Naive B cell (primary cell): ENCODE data around the gene DNAJC1. TPM values are rescaled to one million over a fixed set of nuclear protein-coding genes. Genes with fewer than 3 reads are reported as not detected.
A peak's percentile ranks its signal among the peaks of the same experiment; 100 is the strongest.

Experiments
- ATAC-seq, 2 donors: fragments of 150-1000 bp; cut with Tn5 transposase; 2 replicates each; pipeline ENCODE4 v1.10.0; 2021; ENCODE audit warnings: low read depth in 2 of 2, mild to moderate bottlenecking in 2 of 2, moderate library complexity in 2 of 2
- DNase-seq: peaks from one replicate; pipeline ENCODE4 v3.0.0; 2022
- H3K27ac Mint-ChIP-seq, 6 donors: one replicate each; pipeline ENCODE4 v1.8.0; 2020 to 2022; ENCODE audit warnings: mild to moderate bottlenecking in 6 of 6, mixed read lengths in 6 of 6, moderate library complexity in 5 of 6, inconsistent platforms in 2 of 6
- H3K27me3 Mint-ChIP-seq, 3 donors: one replicate each; pipeline ENCODE4 v1.8.0; 2021 to 2022; ENCODE audit warnings: mixed read lengths in 3 of 3, mild to moderate bottlenecking in 1 of 3
- H3K36me3 Mint-ChIP-seq, 2 donors: one replicate each; pipeline ENCODE4 v1.8.0; 2020 to 2022; ENCODE audit warnings: mixed read lengths in 2 of 2, inconsistent platforms in 1 of 2, mild to moderate bottlenecking in 1 of 2
- H3K4me1 Mint-ChIP-seq, 3 donors: one replicate each; pipeline ENCODE4 v1.8.0; 2020 to 2022; ENCODE audit warnings: mixed read lengths in 3 of 3, inconsistent platforms in 1 of 3, mild to moderate bottlenecking in 1 of 3, moderate library complexity in 1 of 3
- H3K4me3 Mint-ChIP-seq, 8 donors: one replicate each; pipeline ENCODE4 v1.8.0; 2020 to 2022; ENCODE audit warnings: mild to moderate bottlenecking in 8 of 8, mixed read lengths in 8 of 8, moderate library complexity in 8 of 8, inconsistent platforms in 2 of 8
- H3K9me3 Mint-ChIP-seq, 7 donors: one replicate each; pipeline ENCODE4 v1.8.0; 2020 to 2022; ENCODE audit warnings: mixed read lengths in 7 of 7, mild to moderate bottlenecking in 5 of 7, inconsistent platforms in 2 of 7, moderate library complexity in 1 of 7
- polyA plus RNA-seq, 6 donors: library from polyadenylated mRNA; unstranded; fragments of 300-500 nt; fragmentation: Illumina TruSeq; gene quantifications; one replicate each; pipeline ENCODE4 v1.2.3, GENCODE V29; 2021; ENCODE audit warnings: low read depth in 6 of 6

DNAJC1 gene
- polyA plus RNA-seq, 6 donors from 2014 or later, result 9.1 to 19.5 (median 14.5) TPM

GRCh38 chr10:21797533-21797932 is 206.0 kb downstream of the DNAJC1 start:
- H3K4me1 Mint-ChIP-seq, result no peaks in the 10 kb centered on the region
- H3K27me3 Mint-ChIP-seq, result no peaks in the 10 kb centered on the region
- DNase-seq (no peak), ATAC-seq (no peak)
- no peak overlapping the region for H3K4me3 Mint-ChIP-seq
- peaks cover 12 to 20% of the 10 kb centered on the region in 2 donors for H3K36me3 Mint-ChIP-seq
- no peak overlapping the region for H3K27ac Mint-ChIP-seq
- peaks cover 0 to 10% (median 0%) of the 10 kb centered on the region in 7 donors for H3K9me3 Mint-ChIP-seq

GRCh38 chr10:21791276-21791675 is 212.3 kb downstream of the DNAJC1 start:
- ATAC-seq (no peak), DNase-seq (no peak)
- Mint-ChIP-seq H3K4me3 (no peak overlapping the region), H3K27ac (no peak overlapping the region), H3K4me1 (no peaks in the 10 kb centered on the region), H3K36me3 (peaks cover 14 to 21% of the 10 kb centered on the region in 2 donors), H3K27me3 (no peaks in the 10 kb centered on the region), H3K9me3 (peaks cover 4 to 19% (median 13%) of the 10 kb centered on the region in 7 donors)

- H3K36me3 Mint-ChIP-seq, result peaks cover 10 to 12% of the 10 kb centered on the region in 2 donors
- DNase-seq (no peak), ATAC-seq (no peak)
- no peak overlapping the region for H3K4me3 Mint-ChIP-seq
- peaks cover 0 to 18% (median 12%) of the 10 kb centered on the region in 7 donors for H3K9me3 Mint-ChIP-seq
- H3K27me3 Mint-ChIP-seq, result no peaks in the 10 kb centered on the region
- H3K27ac Mint-ChIP-seq, result no peak overlapping the region
- no peaks in the 10 kb centered on the region for H3K4me1 Mint-ChIP-seq
Measured at GRCh38 chr10:21776883-21777282, 226.6 kb downstream of the DNAJC1 start.

GRCh38 chr10:21771219-21771618 is 232.3 kb downstream of the DNAJC1 start:
- ATAC-seq, result no peak
- H3K27ac Mint-ChIP-seq, result peak overlapping the region in 1 of 6 donors; percentile 31

GRCh38 chr10:21769041-21769440 is 234.5 kb downstream of the DNAJC1 start:
- Mint-ChIP-seq H3K36me3 (no peaks in the 10 kb centered on the region), H3K9me3 (no peaks in the 10 kb centered on the region), H3K4me1 (no peaks in the 10 kb centered on the region), H3K4me3 (no peak overlapping the region), H3K27ac (peak overlapping the region in 1 of 6 donors; percentile 5), H3K27me3 (no peaks in the 10 kb centered on the region)
- no peak for DNase-seq
- no peak for ATAC-seq

More at GRCh38 chr10:21771219-21771618, 232.3 kb downstream of the DNAJC1 start:
- no peak for DNase-seq
- H3K36me3 Mint-ChIP-seq, result no peaks in the 10 kb centered on the region
- H3K9me3 Mint-ChIP-seq, result no peaks in the 10 kb centered on the region
- H3K4me1 Mint-ChIP-seq, result no peaks in the 10 kb centered on the region
- no peaks in the 10 kb centered on the region for H3K27me3 Mint-ChIP-seq
- no peak overlapping the region for H3K4me3 Mint-ChIP-seq

- Mint-ChIP-seq H3K4me1 (no peaks in the 10 kb centered on the region), H3K4me3 (no peak overlapping the region), H3K36me3 (peaks cover 2 to 5% of the 10 kb centered on the region in 2 donors), H3K9me3 (no peaks in the 10 kb centered on the region), H3K27ac (no peak overlapping the region), H3K27me3 (no peaks in the 10 kb centered on the region)
- DNase-seq, result no peak
- ATAC-seq, result no peak
Measured at GRCh38 chr10:21764466-21765189, 238.9 kb downstream of the DNAJC1 start.

- Mint-ChIP-seq H3K27ac (no peak overlapping the region), H3K4me3 (no peak overlapping the region), H3K4me1 (no peaks in the 10 kb centered on the region), H3K36me3 (peaks cover 14 to 22% of the 10 kb centered on the region in 2 donors), H3K9me3 (no peaks in the 10 kb centered on the region), H3K27me3 (no peaks in the 10 kb centered on the region)
- DNase-seq (no peak), ATAC-seq (no peak)
Measured at GRCh38 chr10:21760332-21760731, 243.2 kb downstream of the DNAJC1 start.

- Mint-ChIP-seq H3K4me1 (no peaks in the 10 kb centered on the region), H3K27ac (no peak overlapping the region), H3K9me3 (no peaks in the 10 kb centered on the region), H3K27me3 (no peaks in the 10 kb centered on the region), H3K36me3 (peaks cover 14 to 22% of the 10 kb centered on the region in 2 donors), H3K4me3 (no peak overlapping the region)
- ATAC-seq (no peak), DNase-seq (no peak)
Measured at GRCh38 chr10:21759232-21759631, 244.3 kb downstream of the DNAJC1 start.

- no peak for DNase-seq
- Mint-ChIP-seq H3K27ac (no peak overlapping the region), H3K4me3 (no peak overlapping the region), H3K27me3 (no peaks in the 10 kb centered on the region), H3K4me1 (no peaks in the 10 kb centered on the region), H3K9me3 (no peaks in the 10 kb centered on the region), H3K36me3 (peaks cover 14 to 20% of the 10 kb centered on the region in 2 donors)
- no peak for ATAC-seq
Measured at GRCh38 chr10:21758696-21759095, 244.8 kb downstream of the DNAJC1 start.

- Mint-ChIP-seq H3K9me3 (no peaks in the 10 kb centered on the region), H3K4me1 (no peaks in the 10 kb centered on the region), H3K36me3 (peaks cover 14 to 17% of the 10 kb centered on the region in 2 donors), H3K27ac (no peak overlapping the region), H3K4me3 (no peak overlapping the region), H3K27me3 (no peaks in the 10 kb centered on the region)
- DNase-seq (no peak), ATAC-seq (no peak)
Measured at GRCh38 chr10:21758239-21758638, 245.3 kb downstream of the DNAJC1 start.

- Mint-ChIP-seq H3K36me3 (peaks cover 14 to 17% of the 10 kb centered on the region in 2 donors), H3K4me1 (no peaks in the 10 kb centered on the region), H3K27me3 (no peaks in the 10 kb centered on the region), H3K9me3 (no peaks in the 10 kb centered on the region), H3K27ac (no peak overlapping the region), H3K4me3 (no peak overlapping the region)
- DNase-seq, result no peak
- no peak for ATAC-seq
Measured at GRCh38 chr10:21757185-21757901, 246.2 kb downstream of the DNAJC1 start.

GRCh38 chr10:21756707-21757106 is 246.8 kb downstream of the DNAJC1 start:
- Mint-ChIP-seq H3K27ac (no peak overlapping the region), H3K9me3 (no peaks in the 10 kb centered on the region), H3K36me3 (peaks cover 14 to 17% of the 10 kb centered on the region in 2 donors), H3K4me1 (no peaks in the 10 kb centered on the region), H3K4me3 (no peak overlapping the region), H3K27me3 (no peaks in the 10 kb centered on the region)
- no peak for ATAC-seq
- no peak for DNase-seq

GRCh38 chr10:21754410-21755011 is 249.0 kb downstream of the DNAJC1 start:
- ATAC-seq, result no peak
- Mint-ChIP-seq H3K27me3 (no peaks in the 10 kb centered on the region), H3K4me3 (no peak overlapping the region), H3K36me3 (peaks cover 11 to 17% of the 10 kb centered on the region in 2 donors), H3K27ac (no peak overlapping the region), H3K9me3 (no peaks in the 10 kb centered on the region), H3K4me1 (no peaks in the 10 kb centered on the region)
- no peak for DNase-seq
